Measurements from ENCODE around the gene P2RX4.
A peak's percentile ranks its signal among the peaks of the same experiment; 100 is the strongest.
"Not testable (repeated sequence)": the region's sequence is repeated elsewhere in the genome, so short reads cannot be mapped to it uniquely, and the experiment has no call there.

P2RX4 gene, protein sequence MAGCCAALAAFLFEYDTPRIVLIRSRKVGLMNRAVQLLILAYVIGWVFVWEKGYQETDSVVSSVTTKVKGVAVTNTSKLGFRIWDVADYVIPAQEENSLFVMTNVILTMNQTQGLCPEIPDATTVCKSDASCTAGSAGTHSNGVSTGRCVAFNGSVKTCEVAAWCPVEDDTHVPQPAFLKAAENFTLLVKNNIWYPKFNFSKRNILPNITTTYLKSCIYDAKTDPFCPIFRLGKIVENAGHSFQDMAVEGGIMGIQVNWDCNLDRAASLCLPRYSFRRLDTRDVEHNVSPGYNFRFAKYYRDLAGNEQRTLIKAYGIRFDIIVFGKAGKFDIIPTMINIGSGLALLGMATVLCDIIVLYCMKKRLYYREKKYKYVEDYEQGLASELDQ

GRCh38 chr12:121209624-121210572 is at the start of gene P2RX4:
Gene P2RX4 (plus strand): TSS chr12:121210129. CDS start chr12:121210165, 36 bp downstream.
- H3K4me3 ChIP-seq (ENCODE audit: low read length) = peak within 1 kb of the TSS; percentile 54
- TF ChIP-seq CTCF (conservative IDR thresholded peaks at IDR 0.05; ENCODE audit: low read depth, low read length) = no peak
- DNase-seq (ENCODE audit: low read depth) = no peak

DNA sequence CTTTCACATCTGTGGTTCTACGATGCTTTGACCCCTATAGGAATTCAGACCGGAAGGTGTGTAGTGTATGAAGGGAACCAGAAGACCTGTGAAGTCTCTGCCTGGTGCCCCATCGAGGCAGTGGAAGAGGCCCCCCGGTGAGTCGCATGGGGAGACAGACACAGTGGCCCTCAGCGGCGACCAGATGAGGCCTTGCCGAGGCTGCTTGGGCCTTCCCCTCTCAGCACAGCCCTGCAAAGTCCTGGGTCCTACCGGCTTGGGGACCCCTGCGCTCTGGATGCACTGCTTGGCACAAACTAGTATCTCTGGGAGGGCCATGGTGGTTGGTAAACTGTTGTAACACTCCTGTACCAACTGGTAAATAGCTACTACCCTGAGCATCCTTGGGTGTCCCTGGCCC is 47.5 kb upstream of the P2RX4 start:
- DNase-seq (ENCODE audit: low read depth) = no peak
- TF ChIP-seq CTCF (conservative IDR thresholded peaks at IDR 0.05; ENCODE audit: low read depth, low read length) = no peak
- H3K4me3 ChIP-seq (ENCODE audit: low read length) = no peak overlapping the region

DNA sequence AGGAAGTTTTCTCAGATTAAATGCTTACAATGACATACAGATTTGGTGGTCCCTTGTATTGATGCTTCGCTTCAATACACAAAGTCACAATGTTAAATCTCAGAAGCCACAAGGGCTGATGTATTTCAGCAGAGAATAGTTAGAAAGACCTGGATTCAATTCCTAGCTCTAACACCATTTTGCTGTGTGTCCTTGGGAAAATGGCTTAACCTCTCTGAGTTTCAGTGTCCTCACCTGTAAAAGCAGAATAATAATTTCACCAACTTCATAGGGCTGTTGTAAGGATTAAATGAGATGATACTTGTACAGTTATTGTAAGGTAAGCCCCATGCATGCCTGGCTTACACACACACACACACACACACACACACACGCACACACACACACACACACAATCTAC is 46.9 kb upstream of the P2RX4 start:
- no peak for TF ChIP-seq CTCF (conservative IDR thresholded peaks at IDR 0.05; ENCODE audit: low read depth, low read length)
- H3K4me3 ChIP-seq (ENCODE audit: low read length) = no peak overlapping the region
- DNase-seq (ENCODE audit: low read depth) = no peak

GRCh38 chr12:121164839-121165238 is 45.1 kb upstream of the P2RX4 start:
- DNase-seq (ENCODE audit: low read depth); H3K4me3 ChIP-seq (ENCODE audit: low read length): not testable (repeated sequence)

DNA sequence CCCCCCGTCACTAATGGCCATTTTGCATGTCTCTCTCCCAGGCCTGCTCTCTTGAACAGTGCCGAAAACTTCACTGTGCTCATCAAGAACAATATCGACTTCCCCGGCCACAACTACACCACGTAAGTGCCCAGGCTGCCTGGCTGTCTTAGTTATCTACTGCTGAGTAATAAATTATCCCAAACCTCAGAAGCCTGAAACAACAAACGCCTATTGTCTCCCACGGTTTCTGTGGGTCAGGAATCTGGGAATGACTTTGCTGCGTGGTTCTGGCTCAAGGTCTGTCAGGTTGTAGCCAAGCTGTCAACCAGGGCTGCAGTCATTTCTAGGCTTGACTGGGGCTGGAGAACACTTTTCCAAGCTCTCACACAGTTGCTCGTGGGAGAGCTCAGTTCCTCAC is 44.6 kb upstream of the P2RX4 start:
- no peak for TF ChIP-seq CTCF (conservative IDR thresholded peaks at IDR 0.05; ENCODE audit: low read depth, low read length)
- no peak for DNase-seq (ENCODE audit: low read depth)
- no peak overlapping the region for H3K4me3 ChIP-seq (ENCODE audit: low read length)

- DNase-seq (ENCODE audit: low read depth) = no peak
- no peak for TF ChIP-seq CTCF (conservative IDR thresholded peaks at IDR 0.05; ENCODE audit: low read depth, low read length)
- no peak overlapping the region for H3K4me3 ChIP-seq (ENCODE audit: low read length)
Measured at GRCh38 chr12:121166356-121166755, 43.6 kb upstream of the P2RX4 start.

- DNase-seq (ENCODE audit: low read depth) = no peak
Measured at GRCh38 chr12:121167232-121167820, 42.6 kb upstream of the P2RX4 start.

More at GRCh38 chr12:121167232-121167820, 42.6 kb upstream of the P2RX4 start:
- TF ChIP-seq CTCF (conservative IDR thresholded peaks at IDR 0.05; ENCODE audit: low read depth, low read length) = no peak
- no peak overlapping the region for H3K4me3 ChIP-seq (ENCODE audit: low read length)

Measured in retinal pigment epithelial cell (primary cell).